Urinary bladder (tissue), 4 donors: Measurements from ENCODE around the gene CSNK1A1. TPM values are rescaled to one million over a fixed set of nuclear protein-coding genes. Genes with fewer than 3 reads are reported as not detected.
"Not testable (repeated sequence)": the region's sequence is repeated elsewhere in the genome, so short reads cannot be mapped to it uniquely, and the experiment has no call there.

Experiments used
- DNase-seq: peaks from one replicate; pipeline ENCODE4 v3.0.0-alpha.2; 2015; ENCODE audit errors: extremely low spot score
- H3K27ac ChIP-seq: one replicate; pipeline ENCODE4 v1.5.1; 2013; ENCODE audit warnings: low read depth, mild to moderate bottlenecking, moderate library complexity
- H3K36me3 ChIP-seq: one replicate; pipeline ENCODE4 v1.6.1; 2013; ENCODE audit warnings: mild to moderate bottlenecking, moderate library complexity; ENCODE audit not compliant: insufficient read depth
- H3K4me1 ChIP-seq: one replicate; pipeline ENCODE4 v1.6.1; 2013; ENCODE audit warnings: mild to moderate bottlenecking, moderate library complexity; ENCODE audit not compliant: insufficient read depth
- H3K4me3 ChIP-seq: one replicate; pipeline ENCODE4 v1.5.1; 2013; ENCODE audit warnings: low read depth, low read length
- WGBS: extraction: QIAGEN DNeasy Blood & Tissue Kit; methylation state at CpG from one replicate; pipeline ENCODE4 v1.1.7; 2013; 5-methylcytosine and 5-hydroxymethylcytosine counted together
- polyA plus RNA-seq: library from polyadenylated mRNA; stranded (reverse); fragments of 200-250 nt; gene quantifications from one replicate; pipeline ENCODE4 v1.2.3, GENCODE V29; 2013
- total RNA-seq: library from RNA; depleted of rRNA; stranded (reverse); fragments of >200 nt; gene quantifications from one replicate; pipeline ENCODE4 v1.2.3, GENCODE V29; 2014
- donor health status: healthy with polysubstance abuse.
- donor health status: healthy.

The CSNK1A1 gene
- total and polyA plus RNA-seq, 2 donors = 144 to 343 TPM

DNA sequence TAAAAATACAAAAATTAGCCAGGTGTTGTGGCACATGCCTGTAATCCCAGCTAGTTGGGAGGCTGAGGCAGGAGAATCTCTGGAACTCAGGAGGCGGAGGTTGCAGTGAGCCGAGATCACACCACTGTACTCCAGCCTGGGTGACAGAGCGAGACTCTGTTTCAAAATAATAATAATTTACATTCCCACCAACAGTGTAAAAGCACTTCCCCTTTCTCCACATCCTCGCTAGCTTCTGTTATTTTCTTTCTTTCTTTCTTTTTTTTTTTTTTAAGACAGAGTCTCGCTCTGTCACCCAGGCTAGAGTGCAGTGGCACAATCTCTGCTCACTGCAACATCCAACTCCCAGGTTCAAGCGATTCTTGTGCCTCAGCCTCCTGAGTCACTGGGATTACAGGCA is 89.3 kb downstream of the CSNK1A1 start:
- not testable (repeated sequence) for H3K4me3 ChIP-seq, DNase-seq, H3K4me1 ChIP-seq, H3K27ac ChIP-seq, H3K36me3 ChIP-seq
- 90% methylated on average over 6 of the region's 6 CpGs for WGBS

DNA sequence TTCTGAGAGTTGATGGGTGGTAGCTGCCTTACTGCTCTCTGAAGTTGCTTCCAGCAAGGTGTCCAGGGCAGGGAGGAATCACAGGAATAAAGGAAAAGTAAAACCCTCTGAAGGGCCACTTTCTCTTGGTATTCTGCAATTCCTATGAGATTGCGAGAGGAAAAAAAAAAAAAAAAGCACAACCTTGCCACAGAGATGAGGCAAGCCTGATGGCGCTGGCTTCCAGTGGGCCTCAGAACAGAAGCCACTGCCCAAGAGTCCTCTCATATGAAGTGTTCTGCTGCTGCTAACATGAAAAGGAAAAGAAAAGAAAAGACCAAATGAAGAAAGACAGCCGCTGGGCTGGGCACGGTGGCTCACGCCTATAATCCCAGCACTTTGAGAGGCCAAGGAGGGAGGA is 91.3 kb downstream of the CSNK1A1 start:
- Histone ChIP-seq H3K36me3 (no peaks in the 10 kb centered on the region), H3K4me1 (no peaks in the 10 kb centered on the region), H3K4me3 (no peak overlapping the region), H3K27ac (no peak overlapping the region)
- no peak for DNase-seq
- WGBS = 95% methylated on average over 5 of the region's 5 CpGs

DNA sequence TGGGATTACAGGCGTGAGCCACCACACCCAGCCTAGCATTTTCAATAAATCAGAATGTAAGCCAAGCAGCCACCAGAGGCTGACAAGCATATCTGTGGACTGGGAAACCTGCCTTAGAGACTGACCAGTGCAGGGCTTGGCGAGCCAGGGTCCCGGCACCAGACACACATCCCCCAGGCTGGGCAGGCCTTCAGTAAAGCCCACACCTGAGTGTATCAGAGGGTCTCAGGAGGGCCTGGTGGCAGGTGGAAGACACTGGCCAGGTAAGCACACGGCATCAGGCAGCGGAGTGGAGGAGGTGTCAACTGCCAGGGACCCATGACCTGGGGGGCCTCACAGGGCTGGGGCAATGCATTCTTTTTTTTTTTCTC is 93.9 kb downstream of the CSNK1A1 start:
- WGBS = 96% methylated on average over 5 of the region's 5 CpGs
- Histone ChIP-seq H3K4me1 (no peaks in the 10 kb centered on the region), H3K4me3 (no peak overlapping the region), H3K36me3 (no peaks in the 10 kb centered on the region), H3K27ac (no peak overlapping the region)
- no peak for DNase-seq

DNA sequence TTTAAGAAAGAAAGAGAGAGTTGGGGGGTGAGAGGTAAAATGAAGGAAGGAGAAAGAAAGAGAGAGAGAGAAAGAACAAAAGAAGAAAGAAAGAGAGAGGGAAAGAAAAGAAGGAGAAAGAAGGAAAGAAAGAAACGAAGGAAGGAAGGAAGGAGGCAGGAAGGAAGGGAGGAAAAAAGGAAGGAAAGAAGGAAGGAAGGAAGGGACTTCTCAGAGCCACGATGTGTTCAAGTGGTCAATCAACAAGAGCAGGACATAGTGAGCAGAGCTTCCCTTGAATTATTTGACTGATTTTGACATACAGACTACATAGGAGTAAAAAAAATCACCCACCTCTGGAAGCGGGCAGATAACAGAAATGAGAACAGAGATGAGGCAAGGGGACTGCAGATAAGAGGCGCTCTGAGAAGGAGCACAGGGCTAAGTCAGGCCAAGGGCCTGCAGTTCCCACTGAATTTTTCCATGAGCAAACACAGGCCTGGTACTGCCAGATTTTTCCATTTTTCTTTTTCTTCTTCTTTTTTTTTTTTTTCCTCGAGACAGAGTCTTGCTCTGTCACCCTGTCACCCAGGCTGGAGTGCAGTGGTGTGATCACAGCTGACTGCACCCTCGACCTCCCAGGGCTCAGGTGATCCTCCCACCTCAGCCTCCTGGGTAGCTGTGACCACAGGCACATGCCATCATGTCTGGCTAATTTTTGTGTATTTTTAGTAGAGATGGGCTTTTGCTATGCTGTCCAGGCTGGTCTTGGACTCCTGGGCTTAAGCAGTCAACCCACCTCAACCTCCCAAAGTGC is 94.4 kb downstream of the CSNK1A1 start:
- H3K4me3 ChIP-seq = no peak overlapping the region
- no peak for DNase-seq
- WGBS = 57% methylated on average over 6 of the region's 6 CpGs
- no peaks in the 10 kb centered on the region for H3K36me3 ChIP-seq
- peak overlapping the region; percentile 55 for H3K27ac ChIP-seq
- peaks cover under 1% of the 10 kb centered on the region for H3K4me1 ChIP-seq

DNA sequence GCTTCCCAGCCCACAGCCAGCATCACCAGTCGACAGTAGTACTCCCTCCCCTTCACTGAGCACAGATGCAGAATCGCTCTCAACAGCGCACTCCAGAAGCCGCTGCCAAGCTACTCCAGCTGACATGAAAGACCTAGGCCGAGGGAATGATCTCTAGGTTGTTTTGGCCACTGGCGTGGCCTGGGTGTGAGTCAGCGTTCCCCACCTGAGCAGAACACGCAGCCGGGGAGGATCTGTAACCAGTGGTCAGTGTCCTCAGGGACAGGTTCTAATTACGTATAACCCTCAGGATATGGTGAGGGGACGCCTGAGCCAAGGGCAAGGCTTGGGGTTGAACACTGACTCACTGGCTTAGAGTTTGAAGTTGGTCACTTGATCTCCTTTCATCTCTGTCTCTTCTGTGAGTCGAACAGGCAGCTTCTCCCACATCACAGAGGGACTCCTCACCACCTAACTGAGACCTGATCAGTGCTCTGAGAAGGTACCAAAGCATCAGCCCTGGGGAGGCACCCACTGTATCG is 95.3 kb downstream of the CSNK1A1 start:
- Histone ChIP-seq H3K27ac (peak overlapping the region; percentile 75), H3K4me1 (peaks cover 2% of the 10 kb centered on the region), H3K36me3 (no peaks in the 10 kb centered on the region), H3K4me3 (no peak overlapping the region)
- WGBS = 50% methylated on average over 13 of the region's 13 CpGs
- no peak for DNase-seq

DNA sequence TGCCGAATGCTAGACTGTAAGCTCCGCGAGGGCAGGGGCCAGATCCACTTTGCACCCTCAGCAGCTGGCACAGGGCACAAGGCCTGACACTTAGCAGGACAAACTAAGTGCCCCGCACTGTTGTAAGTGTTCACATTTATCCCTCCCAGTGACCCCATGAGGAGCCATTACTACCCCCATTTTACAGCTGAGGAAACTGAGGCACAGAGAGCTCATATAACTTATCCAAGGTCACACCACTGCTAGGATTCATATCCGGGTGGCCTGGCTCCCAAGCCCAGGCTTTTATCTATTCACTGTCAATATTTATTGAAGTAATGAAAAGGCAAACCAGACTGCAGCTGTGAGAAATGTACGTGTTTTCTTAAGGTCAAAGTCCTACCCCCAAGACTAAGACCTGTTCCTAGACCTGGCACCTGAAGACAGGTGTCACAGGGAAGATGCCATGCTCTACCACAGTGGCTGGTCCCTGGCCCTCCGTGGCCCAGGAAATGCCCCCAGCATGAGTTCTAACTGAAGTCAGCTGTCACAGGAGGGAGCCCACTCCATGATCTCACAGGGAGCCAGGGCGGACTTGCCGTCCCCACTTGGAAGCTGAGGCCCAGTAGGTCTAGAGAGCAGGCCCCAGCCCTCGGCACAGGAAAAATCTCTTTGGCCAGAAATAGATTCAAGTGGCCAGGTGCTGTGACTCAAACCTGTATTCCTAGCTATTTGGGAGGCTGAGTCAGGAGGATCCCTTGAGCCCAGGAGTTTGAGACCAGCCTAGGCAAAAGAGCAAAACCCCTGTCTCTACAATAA is 97.4 kb downstream of the CSNK1A1 start:
- H3K27ac ChIP-seq = no peak overlapping the region
- H3K4me1 ChIP-seq = peaks cover 2% of the 10 kb centered on the region
- H3K4me3 ChIP-seq = no peak overlapping the region
- DNase-seq = no peak
- no peaks in the 10 kb centered on the region for H3K36me3 ChIP-seq
- 69% methylated on average over 10 of the region's 10 CpGs for WGBS

DNA sequence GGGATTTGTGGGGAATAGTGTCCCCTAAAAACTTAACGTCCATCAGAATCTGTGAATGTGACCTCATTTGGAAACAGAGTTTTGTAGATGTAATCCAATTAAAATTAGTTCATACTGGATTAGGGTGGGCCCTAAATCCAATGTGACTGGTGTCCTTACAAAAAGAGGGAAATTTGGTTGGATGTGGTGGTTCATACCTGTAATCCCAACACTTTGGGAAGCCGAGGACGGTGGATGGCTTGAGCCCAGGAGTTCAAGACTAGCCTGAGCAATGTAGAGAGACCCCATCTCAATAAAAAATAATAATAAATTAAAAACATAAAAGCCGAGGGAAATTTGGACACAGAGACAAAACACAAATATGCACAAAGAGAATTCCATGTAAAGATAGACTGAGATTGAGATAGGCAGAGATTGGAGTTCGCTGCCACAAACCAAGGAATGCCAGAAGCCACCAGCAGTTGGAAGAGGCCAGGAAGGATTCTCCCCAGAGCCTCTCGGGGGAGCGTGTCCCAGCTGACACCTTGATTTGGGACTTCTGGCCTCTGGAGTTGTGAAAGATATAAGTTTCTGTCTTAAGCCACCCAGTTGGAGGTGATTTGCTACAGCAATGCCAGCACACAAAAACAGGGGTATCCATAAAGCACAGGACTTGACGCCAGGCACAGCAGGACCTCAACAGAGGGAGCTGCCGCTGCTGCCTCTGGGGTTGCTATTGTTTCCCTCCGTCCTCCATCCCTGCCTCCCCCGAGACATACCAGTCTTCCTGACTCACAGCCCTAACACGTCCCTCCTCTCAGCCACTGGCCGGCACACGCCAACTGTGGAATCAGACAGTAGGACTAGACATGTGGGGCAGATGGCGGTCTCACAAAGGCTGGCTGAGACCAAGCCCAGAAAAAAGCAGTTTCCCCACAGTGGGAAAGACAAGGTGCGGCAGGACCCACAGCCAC is 98.3 kb downstream of the CSNK1A1 start:
- H3K36me3 ChIP-seq = no peaks in the 10 kb centered on the region
- no peak for DNase-seq
- H3K4me3 ChIP-seq = no peak overlapping the region
- peaks cover 2% of the 10 kb centered on the region for H3K4me1 ChIP-seq
- 41% methylated on average over 16 of the region's 16 CpGs for WGBS
- H3K27ac ChIP-seq = peak overlapping the region; percentile 84

DNA sequence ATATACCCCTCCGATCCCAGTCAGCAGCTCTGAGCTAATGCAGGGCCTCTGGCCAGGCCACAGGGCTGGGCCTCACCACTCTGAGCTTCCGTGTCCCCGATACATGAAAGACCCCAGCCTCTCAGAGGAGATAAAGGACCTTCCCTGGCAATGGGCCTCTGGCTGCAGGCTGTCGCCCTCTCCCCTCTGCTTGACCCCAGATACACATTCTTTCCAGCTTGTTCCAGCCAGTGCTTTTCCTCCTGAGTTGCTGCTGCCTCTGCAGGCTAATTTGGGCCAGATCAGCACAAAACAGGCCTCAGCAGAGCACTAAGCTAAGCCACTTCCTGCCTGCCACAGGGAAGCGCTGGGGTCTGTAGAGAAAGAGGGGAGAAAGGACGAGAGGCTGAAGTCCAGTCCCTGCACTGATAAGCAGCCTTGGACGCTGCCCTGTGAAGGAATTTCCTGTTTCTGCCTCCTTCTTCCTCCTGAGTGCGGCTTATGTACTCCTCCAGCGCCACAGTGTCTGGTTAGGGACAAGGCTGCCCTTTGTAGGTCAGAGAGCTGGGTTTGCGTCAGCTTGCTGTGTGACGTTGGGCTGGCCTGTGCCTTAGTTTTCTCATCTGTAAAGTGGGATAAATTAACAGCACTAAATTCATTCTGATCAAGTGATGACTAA is 99.1 kb downstream of the CSNK1A1 start:
- WGBS = 18% methylated on average over 11 of the region's 11 CpGs
- no peak overlapping the region for H3K4me3 ChIP-seq
- DNase-seq = no peak

DNA sequence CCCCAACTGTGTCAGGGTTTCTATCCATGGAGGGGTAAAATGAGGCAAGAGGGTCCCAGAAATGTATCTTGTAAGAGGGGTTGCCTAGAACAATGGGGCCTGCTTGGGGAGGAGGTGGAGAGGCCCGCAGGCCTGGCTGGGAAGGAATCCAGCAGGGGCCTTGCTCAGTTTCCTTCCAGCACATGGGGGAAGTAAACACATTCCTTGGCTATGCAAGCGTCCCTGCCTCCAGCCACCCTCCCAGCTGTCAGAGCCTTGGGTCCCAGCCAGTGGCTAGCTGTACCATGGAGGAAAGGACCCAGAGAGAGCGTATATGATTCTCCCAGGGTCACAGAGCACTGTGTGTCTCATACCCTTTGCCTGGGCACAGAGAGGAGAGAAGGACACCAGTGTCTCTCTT is 101.0 kb downstream of the CSNK1A1 start:
- WGBS = 12% methylated on average over 3 of the region's 3 CpGs
- peak overlapping the region; percentile 86 for H3K27ac ChIP-seq
- DNase-seq = no peak
- H3K4me1 ChIP-seq = peaks cover 2% of the 10 kb centered on the region
- H3K4me3 ChIP-seq = no peak overlapping the region
- no peaks in the 10 kb centered on the region for H3K36me3 ChIP-seq

More for the DNA sequence above, 99.1 kb downstream of the CSNK1A1 start:
- Histone ChIP-seq H3K36me3 (no peaks in the 10 kb centered on the region), H3K27ac (peak overlapping the region; percentile 84), H3K4me1 (peaks cover 2% of the 10 kb centered on the region)

DNA sequence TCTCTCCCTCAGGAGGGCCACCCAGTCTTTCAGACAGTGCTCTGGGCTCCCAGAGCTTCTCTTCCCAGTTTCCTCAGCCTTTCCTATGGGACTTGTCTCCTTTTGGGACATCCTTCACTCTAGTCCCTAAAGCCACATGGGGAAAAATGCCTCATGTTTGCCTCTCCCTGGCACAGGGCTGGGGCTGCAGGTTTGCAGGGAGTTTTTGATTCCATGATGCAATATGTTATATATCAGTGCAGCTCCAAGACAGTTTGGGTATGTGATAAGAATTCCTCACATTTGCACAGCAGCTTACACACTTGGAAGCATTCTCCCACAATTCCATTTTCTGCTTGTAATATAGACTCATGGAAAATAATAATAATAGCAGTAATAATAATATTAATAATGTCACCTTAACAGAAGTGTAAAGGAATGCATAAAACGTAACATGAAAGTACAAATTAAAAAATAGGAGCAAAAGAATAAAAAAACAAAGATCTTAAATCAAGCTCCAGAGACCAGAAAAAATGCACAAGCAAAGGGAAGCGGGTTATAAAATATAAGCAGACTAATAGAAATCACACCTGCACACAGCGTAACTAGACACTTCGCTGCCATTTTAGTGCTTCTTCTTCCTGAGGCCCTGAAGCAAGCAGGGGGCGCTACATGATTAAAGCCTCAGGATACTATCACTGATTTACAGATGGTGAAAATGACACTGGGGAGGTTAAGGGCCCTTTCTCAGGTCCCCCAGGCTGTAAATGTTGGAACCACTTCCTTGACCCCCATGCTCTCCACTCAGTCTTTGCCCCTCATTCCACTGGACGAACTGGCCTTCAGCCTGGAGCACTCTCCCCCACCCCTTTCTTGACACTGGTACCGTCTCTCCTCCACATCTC is 102.2 kb downstream of the CSNK1A1 start:
- no peaks in the 10 kb centered on the region for H3K36me3 ChIP-seq
- peak overlapping the region; percentile 53 for H3K27ac ChIP-seq
- no peak overlapping the region for H3K4me3 ChIP-seq
- peaks cover 2% of the 10 kb centered on the region for H3K4me1 ChIP-seq
- 78% methylated on average over 7 of the region's 7 CpGs for WGBS
- DNase-seq = no peak

DNA sequence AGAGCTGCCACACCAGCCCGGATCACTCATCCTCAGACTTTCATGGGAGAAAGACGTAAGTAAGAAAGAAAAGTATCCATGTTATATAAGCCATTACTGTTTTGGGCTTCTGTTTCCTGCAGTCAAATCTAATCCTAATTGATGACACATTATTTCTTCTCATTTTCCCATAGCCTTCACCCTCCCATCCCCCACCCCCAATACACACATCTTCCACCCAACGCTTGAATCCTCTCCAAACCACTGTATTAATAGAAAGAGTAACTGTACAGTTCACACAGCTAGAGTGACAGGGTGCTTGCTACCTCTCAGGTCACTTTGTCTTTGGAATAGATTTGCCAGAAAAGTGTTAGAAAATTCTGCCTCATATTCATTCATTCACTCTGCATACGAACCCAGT is 102.8 kb downstream of the CSNK1A1 start:
- Histone ChIP-seq H3K4me1 (peaks cover 2% of the 10 kb centered on the region), H3K4me3 (no peak overlapping the region), H3K27ac (peak overlapping the region; percentile 26), H3K36me3 (no peaks in the 10 kb centered on the region)
- no peak for DNase-seq
- 72% methylated on average over 4 of the region's 4 CpGs for WGBS
